Hematopoietic multipotent progenitor cell treated with erythropoietin and hydrocortisone succinate and interleukin-3 and kit ligand, for 6 days (in vitro differentiated cells): ENCODE results near the gene GCNT2.
"Not testable (repeated sequence)": the region's sequence is repeated elsewhere in the genome, so short reads cannot be mapped to it uniquely, and the experiment has no call there.

ENCODE experiments used
- DNase-seq: peaks from one replicate; pipeline ENCODE4 v3.0.0-alpha.2; 2015

The GCNT2 gene

GRCh38 chr6:10613723-10614122 lies 92.6 kb downstream of the GCNT2 start:
- no peak for DNase-seq

DNA sequence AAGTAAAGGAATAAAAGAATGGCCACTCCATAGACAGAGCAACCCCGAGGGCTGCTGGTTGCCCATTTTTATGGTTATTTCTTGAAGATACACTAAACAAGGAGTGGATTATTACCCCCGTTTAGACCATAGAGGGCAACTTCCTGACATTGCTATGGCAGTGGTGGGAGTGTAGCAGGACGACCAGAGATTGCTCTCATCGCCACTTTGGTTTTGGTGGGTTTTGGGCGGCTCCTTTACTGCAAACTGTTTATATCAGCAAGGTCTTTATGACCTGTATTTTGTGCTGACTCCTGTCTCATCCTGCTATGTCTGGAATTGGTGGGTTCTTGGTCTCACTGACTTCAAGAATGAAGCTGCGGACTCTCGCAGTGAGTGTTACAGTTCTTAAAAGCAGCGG lies 94.5 kb downstream of the GCNT2 start:
- peak; percentile 21 for DNase-seq

DNA sequence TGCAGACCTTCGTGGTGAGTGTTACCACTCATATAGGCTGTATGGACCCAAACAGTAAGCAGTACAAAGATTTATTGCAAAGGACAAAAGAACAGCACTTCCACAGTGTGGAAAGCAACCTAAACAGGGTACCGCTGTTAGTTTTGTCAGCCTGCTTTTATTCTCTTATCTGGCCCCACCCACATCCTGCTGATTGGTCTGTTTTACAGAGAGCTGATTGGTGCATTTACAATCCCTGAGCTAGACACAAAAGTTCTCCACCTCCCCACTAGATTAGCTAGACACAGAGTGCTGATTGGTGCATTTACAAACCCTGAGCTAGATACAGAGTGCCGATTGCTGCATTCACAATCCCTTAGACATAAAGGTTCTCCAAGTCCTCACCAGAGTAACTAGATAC lies 95.1 kb downstream of the GCNT2 start:
- not testable (repeated sequence) for DNase-seq

- no peak for DNase-seq
Measured at GRCh38 chr6:10617008-10617696, 96.0 kb downstream of the GCNT2 start.

- DNase-seq = no peak
Measured at GRCh38 chr6:10618409-10618808, 97.3 kb downstream of the GCNT2 start.

- no peak for DNase-seq
Measured at GRCh38 chr6:10621213-10621612, 100.1 kb downstream of the GCNT2 start.

DNA sequence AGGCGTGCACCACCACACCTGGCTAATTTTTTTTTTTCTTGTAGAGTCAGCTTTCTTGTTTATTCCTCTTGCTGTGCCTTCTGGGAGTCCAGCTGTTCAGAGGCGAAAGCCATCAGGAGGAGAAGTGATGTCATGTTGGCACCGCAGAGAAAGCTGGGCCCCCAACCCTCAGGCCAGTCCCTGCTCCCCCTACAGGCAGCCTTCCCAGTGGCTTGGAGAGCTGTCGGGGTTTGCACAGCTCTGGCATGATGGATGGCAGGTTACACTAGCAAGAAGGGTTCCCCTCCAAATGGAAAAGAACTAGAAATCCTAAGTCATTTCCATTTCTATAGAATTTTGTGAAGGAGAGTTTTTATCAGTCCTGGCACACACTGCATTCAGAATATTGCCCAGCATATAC lies 100.7 kb downstream of the GCNT2 start:
- DNase-seq = no peak

GRCh38 chr6:10624836-10625235 lies 103.7 kb downstream of the GCNT2 start:
- no peak for DNase-seq

DNA sequence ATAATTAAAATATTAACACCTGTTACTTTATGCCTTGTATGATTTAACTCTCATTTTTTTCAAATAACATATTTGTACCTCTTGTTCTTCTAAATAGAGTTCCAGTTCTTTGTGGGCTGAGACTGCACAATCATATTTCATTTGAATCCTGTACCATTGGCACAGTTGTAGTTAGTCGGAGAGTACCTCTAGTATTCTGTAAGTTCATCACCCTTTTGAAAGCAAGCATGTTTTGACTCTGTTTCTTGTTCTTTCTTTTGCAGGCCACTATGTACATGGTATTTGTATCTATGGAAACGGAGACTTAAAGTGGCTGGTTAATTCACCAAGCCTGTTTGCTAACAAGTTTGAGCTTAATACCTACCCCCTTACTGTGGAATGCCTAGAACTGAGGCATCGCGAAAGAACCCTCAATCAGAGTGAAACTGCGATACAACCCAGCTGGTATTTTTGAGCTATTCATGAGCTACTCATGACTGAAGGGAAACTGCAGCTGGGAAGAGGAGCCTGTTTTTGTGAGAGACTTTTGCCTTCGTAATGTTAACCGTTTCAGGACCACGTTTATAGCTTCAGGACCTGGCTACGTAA lies 105.1 kb downstream of the GCNT2 start:
- no peak for DNase-seq

- no peak for DNase-seq
Measured at GRCh38 chr6:10627800-10628199, 106.6 kb downstream of the GCNT2 start.

DNA sequence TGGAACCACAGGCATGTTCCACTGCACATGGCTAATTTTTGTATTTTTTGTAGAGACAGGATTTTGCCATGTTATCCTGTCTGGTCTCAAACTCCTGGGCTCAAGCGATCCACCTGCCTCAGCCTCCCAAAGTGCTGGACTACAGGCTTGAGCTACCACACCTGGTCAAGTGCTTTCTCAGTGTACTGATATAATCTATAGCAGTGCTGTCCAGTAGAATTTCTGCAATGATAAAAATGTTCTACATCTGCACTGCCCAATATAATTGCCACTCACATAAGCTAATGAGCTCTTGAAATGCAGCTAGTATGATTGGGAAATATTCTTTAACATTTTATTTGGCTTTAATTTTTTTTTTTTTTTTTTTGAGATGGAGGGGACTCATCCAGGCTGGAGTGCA lies 109.0 kb downstream of the GCNT2 start:
- no peak for DNase-seq

GRCh38 chr6:10633216-10633615 lies 112.1 kb downstream of the GCNT2 start:
- DNase-seq = peak; percentile 54

- peak; percentile 79 for DNase-seq
Measured at GRCh38 chr6:10640412-10640811, 119.3 kb downstream of the GCNT2 start.

- no peak for DNase-seq
Measured at GRCh38 chr6:10641528-10641927, 120.4 kb downstream of the GCNT2 start.

DNA sequence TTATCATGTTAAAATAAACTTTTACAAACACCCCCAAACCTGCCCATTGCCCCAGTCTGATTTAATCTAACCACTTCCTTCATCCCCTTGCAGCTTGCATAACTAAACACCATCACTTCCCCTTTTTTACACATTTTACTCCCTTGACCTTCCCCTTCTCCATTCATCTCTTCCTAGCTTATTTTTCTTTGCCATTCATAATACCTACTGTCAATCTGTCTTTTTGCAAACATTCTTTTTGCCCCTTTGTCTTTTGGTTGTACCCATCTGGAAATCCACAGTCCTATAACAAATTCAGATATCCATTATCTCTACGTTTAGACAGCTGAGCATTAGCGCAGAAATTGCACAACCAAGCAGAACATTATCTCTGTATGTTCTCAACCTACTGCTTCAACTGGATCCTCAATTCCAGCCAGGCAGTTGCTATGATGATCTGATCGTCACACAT lies 122.1 kb downstream of the GCNT2 start:
- peak; percentile 81 for DNase-seq

GRCh38 chr6:10644225-10644624 lies 123.1 kb downstream of the GCNT2 start:
- DNase-seq = no peak

DNA sequence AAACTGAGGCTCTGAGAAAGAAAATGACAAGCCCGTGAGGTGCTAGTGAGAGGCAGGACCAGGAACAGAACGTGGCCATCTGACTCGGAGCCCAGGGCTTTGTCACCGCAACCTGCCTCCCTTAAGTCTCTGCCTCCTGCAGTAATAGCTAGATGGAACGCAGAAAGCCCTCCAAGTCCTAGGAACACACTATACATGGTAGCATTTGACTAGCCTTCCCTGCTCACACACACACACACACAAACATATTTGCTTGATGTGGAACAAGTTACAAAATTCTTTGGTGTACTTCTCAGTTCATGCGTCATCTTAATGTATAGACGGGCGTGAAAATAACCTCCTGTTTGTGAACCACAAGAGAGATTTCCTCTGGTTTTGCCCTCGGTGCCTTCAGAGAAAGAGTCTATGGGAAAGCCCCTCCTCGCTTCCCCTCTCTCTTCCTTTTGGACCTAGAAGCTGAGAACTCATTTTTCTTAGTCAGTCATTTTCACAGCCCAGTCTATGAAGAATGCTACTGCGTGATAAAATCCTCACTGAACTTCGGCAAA lies 134.4 kb downstream of the GCNT2 start:
- DNase-seq = peak; percentile 38

- DNase-seq = no peak
Measured at GRCh38 chr6:10658910-10659698, 138.0 kb downstream of the GCNT2 start.

GRCh38 chr6:10659699-10660348 lies 138.7 kb downstream of the GCNT2 start:
- DNase-seq = no peak

- not testable (repeated sequence) for DNase-seq
Measured at GRCh38 chr6:10660431-10661191, 139.5 kb downstream of the GCNT2 start.

- no peak for DNase-seq
Measured at GRCh38 chr6:10662207-10662606, 141.1 kb downstream of the GCNT2 start.

DNA sequence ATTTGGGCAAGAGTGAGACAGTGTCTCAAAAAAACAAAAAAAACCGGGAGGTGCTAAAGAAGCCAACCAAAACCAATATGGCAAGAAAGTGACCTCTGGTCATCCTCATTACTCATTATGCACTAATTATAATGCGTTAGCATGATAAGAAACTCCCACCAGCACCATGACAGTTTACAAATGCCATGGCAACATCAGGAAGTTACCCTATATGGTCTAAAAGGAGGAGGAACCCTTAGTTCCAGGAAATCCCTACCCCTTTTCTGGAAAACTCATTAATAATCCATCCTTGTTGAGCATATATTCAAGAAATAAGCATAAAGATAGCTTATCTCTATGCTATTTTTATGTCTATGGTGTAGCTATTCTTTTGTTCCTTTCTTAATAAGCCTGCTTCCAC lies 141.6 kb downstream of the GCNT2 start:
- no peak for DNase-seq
